Measurements from ENCODE around the gene CBFA2T3. TPM values are rescaled to one million over a fixed set of nuclear protein-coding genes. Genes with fewer than 3 reads are reported as not detected.

The CBFA2T3 gene
- total and polyA plus RNA-seq, 4 donors, result 4.7 to 11.8 (median 6.6) TPM

DNA sequence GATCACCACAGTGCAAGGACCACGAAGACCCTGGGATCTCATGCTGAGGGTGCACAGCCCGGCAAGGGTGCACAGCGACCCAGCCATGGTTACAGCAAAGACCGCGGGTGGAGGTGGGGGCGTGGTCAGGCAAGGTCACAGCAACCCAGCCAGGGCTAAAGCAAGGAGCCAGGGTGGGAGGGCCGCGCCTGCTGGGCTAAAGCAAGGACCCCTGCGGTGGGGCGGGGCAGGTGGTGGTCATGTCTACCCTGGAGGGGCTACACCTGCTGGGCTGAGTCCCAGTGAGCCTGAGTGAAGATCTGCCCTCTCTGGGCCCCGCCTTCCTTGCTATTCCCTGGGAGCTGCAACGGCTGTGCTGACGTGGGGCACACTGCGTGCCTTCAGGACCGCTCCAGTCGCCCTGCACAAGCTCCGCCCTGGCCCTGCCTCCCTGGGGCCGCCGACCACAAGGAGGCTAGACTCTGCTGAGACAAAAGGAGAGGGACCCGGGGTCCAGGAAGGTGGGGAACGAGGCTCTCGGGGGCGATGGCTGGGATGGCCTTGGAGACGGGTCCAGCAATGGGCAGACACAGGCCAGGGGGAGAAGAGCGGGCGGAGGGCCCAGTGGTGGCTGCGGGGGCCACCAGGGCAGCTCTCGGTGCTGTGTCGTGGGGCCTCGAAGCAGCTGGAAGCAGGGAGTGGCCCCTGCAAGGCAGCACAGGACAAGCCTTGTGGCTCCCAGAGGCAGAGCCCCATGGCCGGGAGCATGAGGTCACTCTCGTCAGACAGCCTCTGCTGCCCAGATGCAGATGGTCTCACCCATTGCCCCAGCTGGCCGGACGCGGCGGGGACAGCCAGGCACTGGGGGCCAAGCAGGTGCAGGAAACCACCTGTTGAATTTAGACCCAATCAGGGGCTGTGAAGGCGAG lies 52.8 kb downstream of the CBFA2T3 start:
- no peak for ATAC-seq (ENCODE audit: insufficient read depth, low FRiP score)
- WGBS, 2 donors, result 81 to 88% methylated on average over 33 to 37 of the region's 37 CpGs
- no peak for TF ChIP-seq CTCF (IDR thresholded peaks at IDR 0.05; ENCODE audit: control extremely low read depth, extremely low read depth)
- Histone ChIP-seq H3K4me3 (no peak overlapping the region), H3K4me1 (ENCODE audit: control insufficient read depth in 5 of 5, insufficient read depth in 5 of 5, low read length in 5 of 5) (peaks cover 0 to 39% (median 12%) of the 10 kb centered on the region in 5 donors), H3K9ac (ENCODE audit: insufficient read depth in 1 of 2, low read length in 2 of 2) (no peak overlapping the region), H3K27ac (ENCODE audit: low read depth in 1 of 2, low read length in 1 of 2) (no peak overlapping the region), H3K36me3 (ENCODE audit: control insufficient read depth in 4 of 4, insufficient read depth in 4 of 4, low read length in 4 of 4) (no peaks in the 10 kb centered on the region), H3K27me3 (ENCODE audit: control insufficient read depth in 3 of 3, insufficient read depth in 3 of 3, low read length in 2 of 3) (no peaks in the 10 kb centered on the region), H3K9me3 (ENCODE audit: control insufficient read depth in 4 of 4, insufficient read depth in 3 of 4, low read length in 3 of 4) (no peaks in the 10 kb centered on the region)
- no peak for DNase-seq

DNA sequence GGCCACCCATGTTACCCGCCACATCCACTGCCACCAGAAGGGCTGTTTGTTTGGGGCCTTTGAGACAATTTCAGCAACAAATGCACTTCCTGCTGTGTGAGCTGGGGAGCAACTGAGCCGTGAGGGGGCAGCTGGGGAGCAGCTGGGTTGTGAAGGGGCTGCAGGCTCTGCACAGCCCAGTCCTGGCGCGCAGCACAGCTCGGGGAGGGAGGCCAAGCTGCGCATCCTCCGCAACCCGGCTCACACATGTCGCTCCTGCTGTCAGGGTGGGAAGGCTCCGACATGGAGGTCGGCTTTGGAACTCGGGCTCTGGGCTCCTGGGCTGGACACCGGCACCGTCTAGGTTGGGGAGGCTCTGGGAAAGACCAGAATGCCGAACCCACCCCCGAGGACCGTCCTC lies 53.6 kb downstream of the CBFA2T3 start:
- no peak for TF ChIP-seq CTCF (IDR thresholded peaks at IDR 0.05; ENCODE audit: control extremely low read depth, extremely low read depth)
- Histone ChIP-seq H3K27ac (ENCODE audit: low read depth in 1 of 2, low read length in 1 of 2) (no peak overlapping the region), H3K9ac (ENCODE audit: insufficient read depth in 1 of 2, low read length in 2 of 2) (no peak overlapping the region)

GRCh38 chr16:88922826-88923410 lies 54.1 kb downstream of the CBFA2T3 start:
- no peak for TF ChIP-seq CTCF (IDR thresholded peaks at IDR 0.05; ENCODE audit: control extremely low read depth, extremely low read depth)
- Histone ChIP-seq H3K36me3 (ENCODE audit: control insufficient read depth in 4 of 4, insufficient read depth in 4 of 4, low read length in 4 of 4) (no peaks in the 10 kb centered on the region), H3K27ac (ENCODE audit: low read depth in 1 of 2, low read length in 1 of 2) (peak overlapping the region; percentile 43 to 85), H3K4me3 (no peak overlapping the region), H3K9me3 (ENCODE audit: control insufficient read depth in 4 of 4, insufficient read depth in 3 of 4, low read length in 3 of 4) (no peaks in the 10 kb centered on the region), H3K9ac (ENCODE audit: insufficient read depth in 1 of 2, low read length in 2 of 2) (no peak overlapping the region), H3K27me3 (ENCODE audit: control insufficient read depth in 3 of 3, insufficient read depth in 3 of 3, low read length in 2 of 3) (no peaks in the 10 kb centered on the region), H3K4me1 (ENCODE audit: control insufficient read depth in 5 of 5, insufficient read depth in 5 of 5, low read length in 5 of 5) (peaks cover 0 to 32% (median 12%) of the 10 kb centered on the region in 5 donors)
- WGBS, 2 donors, result 67 to 69% methylated on average over 22 of the region's 22 CpGs
- DNase-seq, result no peak
- ATAC-seq (ENCODE audit: insufficient read depth, low FRiP score), result no peak

More for the DNA sequence above, 53.6 kb downstream of the CBFA2T3 start:
- ATAC-seq (ENCODE audit: insufficient read depth, low FRiP score) (no peak), DNase-seq (no peak)
- Histone ChIP-seq H3K27me3 (ENCODE audit: control insufficient read depth in 3 of 3, insufficient read depth in 3 of 3, low read length in 2 of 3) (no peaks in the 10 kb centered on the region), H3K4me3 (no peak overlapping the region), H3K4me1 (ENCODE audit: control insufficient read depth in 5 of 5, insufficient read depth in 5 of 5, low read length in 5 of 5) (peaks cover 0 to 32% (median 12%) of the 10 kb centered on the region in 5 donors), H3K36me3 (ENCODE audit: control insufficient read depth in 4 of 4, insufficient read depth in 4 of 4, low read length in 4 of 4) (no peaks in the 10 kb centered on the region), H3K9me3 (ENCODE audit: control insufficient read depth in 4 of 4, insufficient read depth in 3 of 4, low read length in 3 of 4) (no peaks in the 10 kb centered on the region)
- 78 to 79% methylated on average over 17 of the region's 17 CpGs for WGBS, 2 donors
